Stimulated activated naive CD8-positive, alpha-beta T cell treated with anti-CD3 and anti-CD28 coated beads, Interleukin-15, Interleukin-2, amounts not matched to agents 100 ng/mL and 50 ng/mL, for 24 hours (primary cell): ENCODE measurements around the gene CIC.

Experiments
- H3K27ac Mint-ChIP-seq: one replicate; pipeline ENCODE4 v1.8.0; 2021; ENCODE audit warnings: mild to moderate bottlenecking, mixed read lengths
- H3K27me3 Mint-ChIP-seq: one replicate; pipeline ENCODE4 v1.8.0; 2021; ENCODE audit warnings: mixed read lengths
- H3K36me3 Mint-ChIP-seq: one replicate; pipeline ENCODE4 v1.8.0; 2021; ENCODE audit warnings: low read depth, mixed read lengths
- H3K4me1 Mint-ChIP-seq: one replicate; pipeline ENCODE4 v1.8.0; 2021; ENCODE audit warnings: low read depth, mixed read lengths
- H3K4me3 Mint-ChIP-seq: one replicate; pipeline ENCODE4 v1.8.0; 2021; ENCODE audit warnings: mild to moderate bottlenecking, mixed read lengths
- H3K9me3 Mint-ChIP-seq: one replicate; pipeline ENCODE4 v1.8.0; 2021; ENCODE audit warnings: mixed read lengths

CIC gene

DNA sequence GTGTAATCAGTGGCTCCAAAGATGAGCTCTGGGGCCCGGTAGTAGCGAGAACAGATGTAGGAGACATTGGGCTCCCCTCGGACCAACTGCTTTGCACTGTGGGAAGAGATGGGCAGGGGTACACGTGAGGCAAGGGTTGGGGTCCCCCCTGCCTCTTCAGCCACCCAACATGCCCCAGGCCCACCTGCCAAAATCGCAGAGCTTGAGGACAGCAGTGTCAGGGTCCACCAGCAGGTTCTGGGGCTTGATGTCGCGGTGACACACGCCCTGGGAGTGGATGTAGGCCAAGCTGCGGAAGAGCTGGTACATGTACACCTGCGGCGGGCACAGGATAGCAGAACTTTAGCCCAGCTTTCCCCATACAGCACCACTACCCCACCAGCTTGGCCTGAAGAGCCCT lies 34.7 kb upstream of the CIC start:
- Mint-ChIP-seq H3K9me3 (no peaks in the 10 kb centered on the region), H3K27ac (peak overlapping the region; percentile 26), H3K27me3 (no peaks in the 10 kb centered on the region), H3K36me3 (peaks cover 53% of the 10 kb centered on the region), H3K4me3 (no peak overlapping the region), H3K4me1 (peaks cover 5% of the 10 kb centered on the region)

DNA sequence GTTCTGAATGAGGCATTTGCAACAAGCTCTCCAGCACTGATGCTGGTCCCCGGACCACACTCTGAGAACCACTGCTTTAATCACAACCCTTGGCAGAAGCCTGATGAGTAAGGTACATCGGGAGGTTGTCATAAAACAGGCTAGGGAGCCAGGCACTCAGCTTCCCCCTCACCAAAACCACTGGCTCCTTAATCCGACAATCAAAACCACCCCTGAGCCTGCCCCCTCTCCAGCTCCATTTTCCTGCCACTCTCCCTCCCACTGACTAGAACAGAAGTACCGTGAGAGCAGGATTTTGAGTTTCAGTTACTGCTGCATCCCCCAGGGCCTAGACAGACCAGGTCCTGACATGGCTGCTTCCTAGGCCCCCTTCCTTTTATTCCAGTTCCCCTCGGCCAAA lies 33.9 kb upstream of the CIC start:
- Mint-ChIP-seq H3K36me3 (peaks cover 61% of the 10 kb centered on the region), H3K4me3 (no peak overlapping the region), H3K4me1 (peaks cover 13% of the 10 kb centered on the region), H3K27me3 (no peaks in the 10 kb centered on the region), H3K27ac (peak overlapping the region; percentile 36), H3K9me3 (no peaks in the 10 kb centered on the region)

DNA sequence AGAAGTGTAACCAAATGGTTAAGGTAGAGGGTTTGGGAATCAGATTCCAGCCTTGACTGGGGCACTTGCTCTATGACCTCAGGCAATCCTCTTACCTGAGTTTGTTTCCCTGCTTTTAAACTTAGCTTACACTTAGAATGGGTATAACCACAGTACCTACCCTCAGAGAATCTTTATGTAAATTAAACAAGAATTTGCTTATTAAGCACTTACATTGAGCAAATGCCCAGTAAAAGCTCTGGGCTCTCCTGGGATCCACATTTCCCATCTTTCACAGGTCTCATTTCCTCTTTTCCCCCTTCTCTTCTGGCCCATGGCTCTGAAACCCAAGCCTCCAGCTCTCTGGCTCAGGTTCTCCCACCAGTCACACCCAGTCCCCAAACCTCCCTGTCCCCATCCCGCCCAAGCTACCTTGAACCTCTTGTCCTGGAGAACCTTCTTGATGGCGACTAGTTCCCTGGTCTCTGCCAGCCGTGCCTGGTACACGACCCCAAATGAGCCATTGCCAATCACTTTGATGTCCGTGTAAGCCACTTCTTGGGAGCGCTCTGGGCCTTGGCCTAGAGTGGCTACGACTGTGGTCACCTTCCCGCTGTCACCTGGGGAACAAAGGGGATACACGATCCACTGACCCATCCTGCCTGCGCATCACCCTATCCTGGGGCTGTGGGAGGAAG lies 29.4 kb upstream of the CIC start:
- H3K36me3 Mint-ChIP-seq, result peaks cover 40% of the 10 kb centered on the region
- H3K4me3 Mint-ChIP-seq, result no peak overlapping the region

DNA sequence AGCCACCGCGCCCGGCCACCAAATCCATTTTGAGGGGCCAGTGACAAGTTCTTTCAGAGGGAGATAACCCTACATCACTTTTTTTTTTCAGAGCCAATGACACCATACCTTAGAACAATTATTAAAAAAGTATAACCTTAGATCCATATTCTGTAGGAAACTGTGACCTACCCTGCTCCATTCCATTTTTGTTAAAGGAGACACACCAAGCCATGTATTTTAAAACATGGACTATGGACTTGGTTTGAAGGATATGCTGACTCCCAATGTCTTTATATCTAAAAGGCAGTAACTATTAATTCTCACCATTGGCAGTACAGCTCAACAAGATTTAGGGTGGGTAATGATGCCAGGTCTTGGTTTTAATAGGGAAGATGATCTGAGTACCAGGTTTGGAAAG lies 27.8 kb upstream of the CIC start:
- peaks cover 28% of the 10 kb centered on the region for H3K36me3 Mint-ChIP-seq
- H3K27me3 Mint-ChIP-seq, result no peaks in the 10 kb centered on the region
- H3K4me3 Mint-ChIP-seq, result peak overlapping the region; percentile 89
- no peaks in the 10 kb centered on the region for H3K9me3 Mint-ChIP-seq
- peak overlapping the region; percentile 89 for H3K27ac Mint-ChIP-seq
- H3K4me1 Mint-ChIP-seq, result peaks cover 47% of the 10 kb centered on the region

More for the DNA sequence above, 29.4 kb upstream of the CIC start:
- Mint-ChIP-seq H3K4me1 (peaks cover 37% of the 10 kb centered on the region), H3K27ac (peak overlapping the region; percentile 68), H3K27me3 (no peaks in the 10 kb centered on the region), H3K9me3 (no peaks in the 10 kb centered on the region)

DNA sequence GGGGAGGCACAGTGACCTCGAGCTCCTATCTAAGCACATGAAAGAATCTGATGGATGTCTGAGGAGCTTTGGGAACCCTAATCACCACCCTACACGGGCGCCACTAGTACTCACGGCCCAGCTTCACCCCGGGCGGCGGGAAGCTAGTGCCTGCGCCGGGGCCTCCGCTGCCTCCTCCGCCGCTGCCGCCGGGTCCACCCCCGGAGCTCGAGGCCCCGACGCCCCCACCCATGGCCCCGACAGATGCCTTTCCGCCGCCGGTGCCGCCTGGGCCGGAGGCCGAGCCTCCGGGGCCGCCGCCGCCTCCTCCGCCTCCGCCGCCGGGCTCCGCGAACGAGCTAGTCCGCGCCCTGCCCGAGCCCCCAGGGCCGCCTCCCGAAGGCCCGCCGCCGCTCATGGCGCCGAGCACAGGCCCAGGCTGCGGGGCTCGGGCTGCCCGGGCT lies 27.0 kb upstream of the CIC start:
- Mint-ChIP-seq H3K4me1 (peaks cover 55% of the 10 kb centered on the region), H3K36me3 (peaks cover 24% of the 10 kb centered on the region), H3K27me3 (no peaks in the 10 kb centered on the region), H3K4me3 (peak overlapping the region; percentile 89), H3K27ac (peak overlapping the region; percentile 89), H3K9me3 (no peaks in the 10 kb centered on the region)

DNA sequence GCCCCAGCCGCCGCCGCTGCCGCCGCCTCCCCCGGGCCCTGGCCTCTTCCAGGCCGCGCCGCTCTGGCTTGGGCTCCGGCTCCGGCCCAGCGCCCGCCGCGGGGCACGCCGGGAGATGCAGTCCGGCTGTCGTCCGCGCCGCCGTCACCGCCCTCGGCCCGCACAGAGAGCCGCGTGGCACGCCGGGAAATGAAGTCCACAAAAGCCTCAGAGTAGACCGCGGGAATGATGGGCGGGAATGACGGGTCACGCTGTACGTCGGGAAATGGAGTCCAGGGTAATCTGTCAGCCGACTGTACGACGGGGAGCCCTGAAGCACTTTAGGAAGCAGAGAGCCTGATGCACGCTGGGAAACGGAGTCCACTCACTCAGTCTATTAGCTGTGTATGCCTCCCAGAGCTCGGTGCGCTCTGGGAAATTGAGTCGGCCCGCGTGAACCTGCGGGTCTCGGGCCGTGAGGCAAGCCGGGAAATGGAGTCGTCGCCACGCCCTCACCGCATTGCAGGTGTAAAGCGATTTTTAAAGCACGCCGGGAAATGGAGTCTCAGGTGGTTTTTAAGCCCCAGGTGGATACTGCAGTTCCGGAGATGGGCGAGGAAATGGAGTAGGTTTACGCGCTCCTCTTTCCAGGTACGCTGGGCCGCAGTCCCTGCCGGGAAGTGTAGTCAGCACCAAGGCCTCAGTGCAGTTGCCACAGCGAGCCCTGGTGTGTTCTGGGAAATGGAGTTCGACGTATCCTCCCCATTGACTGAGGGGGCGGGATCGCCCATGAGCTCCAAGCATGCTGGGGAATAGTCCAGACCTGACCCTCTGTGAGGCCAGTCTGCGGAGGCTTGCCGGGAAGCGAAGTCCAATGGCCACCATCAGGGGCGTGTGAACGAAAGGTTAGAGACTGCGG lies 26.3 kb upstream of the CIC start, which contains the start of gene GSK3A:
TSS of gene GSK3A (minus strand) at position 91 of the 898 bp plus-strand sequence. CDS start 137 bp downstream, outside the sequence.
- Mint-ChIP-seq H3K27me3 (no peaks in the 10 kb centered on the region), H3K4me1 (peaks cover 57% of the 10 kb centered on the region)

DNA sequence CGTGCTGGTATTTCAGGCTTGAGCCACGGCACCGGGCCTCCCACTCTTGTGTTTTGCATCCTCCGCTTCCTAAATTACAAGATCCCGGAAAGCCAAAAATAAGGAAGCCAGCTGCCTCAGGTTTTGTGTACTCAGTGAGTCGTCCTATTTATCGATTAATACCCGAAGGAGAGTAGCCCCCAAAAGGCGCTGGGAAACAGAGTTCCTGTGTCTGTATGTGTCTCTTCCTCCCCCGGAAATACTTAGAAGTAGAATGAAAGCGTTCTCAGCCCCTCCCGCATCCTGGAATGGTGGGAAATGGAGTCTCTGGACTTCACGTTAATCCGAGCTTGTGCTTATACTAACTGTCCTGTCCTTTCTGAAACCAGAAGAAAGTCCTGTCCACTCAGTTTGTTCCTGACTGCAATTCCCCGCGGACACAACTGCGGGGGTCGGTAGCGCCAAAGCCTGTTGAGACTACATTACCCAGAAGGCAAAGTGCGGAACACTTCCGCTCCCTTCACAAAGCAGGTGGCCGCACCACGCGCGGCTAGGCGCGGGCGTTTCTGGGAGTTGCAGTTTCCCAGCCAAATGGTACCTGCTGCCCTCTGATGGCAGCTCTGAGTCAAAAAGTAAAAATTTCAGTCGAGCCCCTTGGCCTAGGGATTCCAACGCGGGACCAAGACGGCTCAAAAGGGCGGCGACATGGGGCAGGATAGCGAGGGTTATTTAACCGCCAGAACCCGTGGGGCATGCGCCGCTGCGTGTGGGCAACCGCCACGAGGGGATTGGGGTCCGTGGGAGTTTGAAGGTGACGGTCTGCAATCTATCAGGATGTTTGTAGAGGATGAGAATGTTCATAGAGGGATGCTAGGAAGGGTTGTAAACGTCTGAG lies 24.5 kb upstream of the CIC start:
- peak overlapping the region; percentile 91 for H3K4me3 Mint-ChIP-seq
- no peaks in the 10 kb centered on the region for H3K27me3 Mint-ChIP-seq
- peaks cover 22% of the 10 kb centered on the region for H3K36me3 Mint-ChIP-seq
- peaks cover 50% of the 10 kb centered on the region for H3K4me1 Mint-ChIP-seq
- H3K9me3 Mint-ChIP-seq, result no peaks in the 10 kb centered on the region
- H3K27ac Mint-ChIP-seq, result peak overlapping the region; percentile 99

More for the DNA sequence above, 26.3 kb upstream of the CIC start, which contains the start of gene GSK3A:
- Mint-ChIP-seq H3K36me3 (peaks cover 22% of the 10 kb centered on the region), H3K27ac (peak within 1 kb of the TSS; percentile 98), H3K9me3 (no peaks in the 10 kb centered on the region), H3K4me3 (peak within 1 kb of the TSS; percentile 91)

DNA sequence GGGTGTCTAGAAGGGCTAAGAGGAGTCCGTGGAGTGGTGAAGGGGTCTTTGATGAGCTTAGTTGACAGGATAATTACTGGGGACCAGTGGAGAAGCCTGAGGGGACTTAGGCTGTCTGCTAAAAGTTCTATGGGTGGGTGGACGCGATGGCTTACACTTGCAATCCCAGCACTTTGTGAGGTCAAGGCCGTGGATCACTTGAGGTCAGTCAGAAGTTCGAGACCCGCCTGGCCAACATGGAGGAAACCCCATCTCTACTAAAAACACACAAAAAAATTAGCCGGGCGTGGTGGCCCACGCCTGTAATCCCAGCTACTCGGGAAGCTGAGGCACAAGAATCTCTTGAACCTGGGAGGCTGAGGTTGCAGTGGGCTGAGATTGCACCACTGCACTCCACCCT lies 23.8 kb upstream of the CIC start:
- H3K36me3 Mint-ChIP-seq, result peaks cover 22% of the 10 kb centered on the region
- H3K4me3 Mint-ChIP-seq, result peak overlapping the region; percentile 91
- H3K27me3 Mint-ChIP-seq, result no peaks in the 10 kb centered on the region
- no peaks in the 10 kb centered on the region for H3K9me3 Mint-ChIP-seq
- peaks cover 47% of the 10 kb centered on the region for H3K4me1 Mint-ChIP-seq
- H3K27ac Mint-ChIP-seq, result peak overlapping the region; percentile 99

DNA sequence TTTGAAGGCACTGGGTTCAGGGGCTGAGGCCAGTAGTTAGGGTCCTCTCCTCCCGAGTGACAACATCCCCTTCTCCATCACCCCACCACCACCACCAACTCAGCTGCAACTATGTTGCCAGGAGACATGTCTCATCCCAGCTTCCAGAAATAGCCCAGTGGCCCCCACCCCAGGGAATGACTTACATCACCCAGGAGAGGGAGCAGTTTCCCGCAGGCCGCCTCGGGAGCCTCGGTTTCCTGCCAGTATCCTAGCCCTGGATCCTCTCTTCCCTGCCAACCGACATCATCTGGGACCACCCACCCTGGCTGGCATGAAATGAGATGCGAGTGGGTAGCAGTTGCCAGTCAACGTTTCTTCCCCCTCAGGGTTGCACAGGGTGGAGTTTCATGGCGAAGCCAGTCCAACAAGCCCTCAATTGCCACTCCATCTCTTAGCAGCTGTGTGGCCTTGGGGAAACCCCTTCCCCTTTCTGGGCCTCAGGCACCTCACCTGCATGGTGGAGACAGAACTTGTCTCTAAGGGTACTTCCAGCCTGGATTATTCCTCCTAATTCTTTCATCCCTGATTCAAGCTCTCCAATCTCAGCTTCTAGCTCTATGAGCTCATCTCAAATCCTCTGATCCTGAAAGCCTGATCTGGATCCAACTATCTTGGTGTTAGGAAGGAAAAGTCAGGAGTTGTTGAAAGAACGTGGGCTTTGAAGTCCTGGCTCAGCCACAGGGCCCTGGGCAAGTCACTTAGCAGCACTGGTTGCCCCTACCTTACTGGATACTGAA lies 22.7 kb upstream of the CIC start:
- no peaks in the 10 kb centered on the region for H3K27me3 Mint-ChIP-seq
- no peak overlapping the region for H3K4me3 Mint-ChIP-seq
- no peaks in the 10 kb centered on the region for H3K9me3 Mint-ChIP-seq
- peak overlapping the region; percentile 16 for H3K27ac Mint-ChIP-seq
- peaks cover 21% of the 10 kb centered on the region for H3K36me3 Mint-ChIP-seq
- H3K4me1 Mint-ChIP-seq, result peaks cover 36% of the 10 kb centered on the region

DNA sequence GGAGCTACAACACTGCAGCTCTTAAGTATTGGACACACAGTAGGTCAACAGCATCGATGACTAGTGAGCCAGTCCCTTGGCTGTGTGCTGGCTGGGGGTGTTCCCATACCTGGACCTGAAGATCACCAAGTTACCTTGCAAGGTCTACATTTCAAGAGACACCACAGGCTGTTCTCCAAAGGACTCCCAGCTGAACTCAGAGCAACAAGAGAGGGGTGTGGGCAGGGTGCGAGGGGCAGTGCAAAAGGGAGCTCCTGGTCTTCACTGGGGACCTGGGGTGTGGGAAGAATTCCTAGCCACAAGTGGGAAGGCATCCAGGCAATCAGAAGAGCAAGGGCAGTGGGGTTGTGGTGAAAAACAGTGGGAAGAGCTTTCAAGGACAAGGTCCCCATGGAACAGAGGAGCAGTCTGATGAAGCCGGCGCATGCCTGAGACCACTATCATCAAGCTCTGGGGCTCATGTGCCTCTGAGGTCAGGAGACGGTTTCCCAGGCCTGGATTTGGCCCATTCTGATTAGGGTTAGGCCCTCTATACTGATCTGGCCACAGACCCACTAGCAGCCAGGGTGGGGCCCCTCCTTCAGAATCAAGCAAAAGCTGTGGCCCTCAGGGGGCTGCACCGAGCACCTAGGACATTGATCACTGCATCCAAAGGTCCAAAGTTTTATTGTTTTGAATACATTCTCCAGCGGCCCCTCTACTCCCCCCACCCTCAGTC lies 22.0 kb upstream of the CIC start:
- Mint-ChIP-seq H3K4me3 (no peak overlapping the region), H3K4me1 (peaks cover 38% of the 10 kb centered on the region), H3K27me3 (no peaks in the 10 kb centered on the region), H3K36me3 (peaks cover 21% of the 10 kb centered on the region), H3K9me3 (no peaks in the 10 kb centered on the region), H3K27ac (peak overlapping the region; percentile 16)

DNA sequence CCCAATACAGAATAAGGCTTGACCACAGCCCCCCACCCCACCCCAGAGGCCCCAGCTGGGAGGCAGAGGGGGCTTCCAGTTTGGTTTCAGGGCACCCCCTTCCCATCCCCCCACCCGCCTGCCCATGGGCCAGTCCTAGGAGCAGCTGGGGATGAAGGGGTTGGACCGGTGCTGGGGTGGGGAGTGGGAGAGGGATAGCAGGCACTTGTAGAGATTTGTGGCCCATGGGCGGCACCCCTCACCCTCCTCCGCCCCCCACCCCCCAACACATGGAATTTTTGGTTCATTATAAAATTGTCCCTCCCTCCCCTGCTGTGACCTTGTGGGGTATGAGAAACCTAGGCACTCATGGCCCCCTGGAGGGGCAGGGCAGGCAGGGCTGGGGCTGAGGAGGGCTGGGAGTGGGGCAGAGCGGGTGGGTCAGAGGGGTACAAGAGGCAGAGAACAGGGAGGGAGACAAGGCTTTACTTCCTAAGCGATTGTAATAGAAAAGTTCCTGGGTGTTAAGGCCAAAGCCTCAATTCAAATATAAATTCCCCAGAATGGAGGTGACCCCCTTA lies 21.3 kb upstream of the CIC start:
- Mint-ChIP-seq H3K36me3 (peaks cover 24% of the 10 kb centered on the region), H3K4me1 (peaks cover 45% of the 10 kb centered on the region), H3K27ac (no peak overlapping the region), H3K9me3 (no peaks in the 10 kb centered on the region), H3K27me3 (no peaks in the 10 kb centered on the region), H3K4me3 (no peak overlapping the region)

DNA sequence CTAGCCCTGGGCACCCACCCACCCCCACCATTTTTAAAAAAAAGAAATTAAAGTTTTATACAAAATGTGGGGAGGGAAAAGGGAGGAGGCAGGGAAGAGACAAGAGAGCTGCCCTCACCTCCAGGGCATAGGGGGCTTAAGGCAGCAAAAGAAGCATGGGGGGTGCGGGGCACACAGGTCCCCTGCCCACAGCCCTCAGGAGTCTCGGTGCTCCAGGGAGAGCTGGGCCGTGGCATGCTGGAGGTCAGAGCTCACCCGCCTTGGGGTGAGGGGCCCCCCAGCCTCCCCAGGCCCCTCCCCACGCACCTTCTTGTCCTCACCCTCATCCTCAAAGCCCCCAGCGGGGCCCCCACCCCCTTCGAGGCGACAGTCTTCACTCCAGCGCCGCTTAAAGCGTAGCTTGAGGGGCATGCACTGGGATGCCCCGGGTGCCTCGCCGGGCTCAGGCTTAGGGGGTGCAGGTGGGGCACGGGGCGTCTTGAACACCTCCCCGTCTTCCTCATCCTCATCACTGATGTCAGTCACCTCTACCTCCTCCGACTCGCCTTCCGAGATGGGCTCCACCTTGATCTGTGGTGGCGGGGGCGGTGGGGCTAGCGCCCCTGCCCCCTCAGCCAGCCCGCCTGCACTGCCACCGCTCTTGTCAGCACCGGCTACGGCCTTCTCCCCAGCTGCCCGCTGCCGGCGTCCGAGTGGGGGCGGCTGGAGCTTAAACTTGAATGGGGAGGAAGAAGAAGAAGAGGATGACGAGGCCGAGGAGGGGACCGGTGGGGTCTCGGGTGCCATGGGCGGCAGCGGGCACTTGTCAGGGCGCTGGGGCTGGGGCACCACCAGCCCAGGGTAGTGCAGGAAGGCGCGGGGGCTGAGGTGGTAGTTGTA lies 20.5 kb upstream of the CIC start:
- no peaks in the 10 kb centered on the region for H3K27me3 Mint-ChIP-seq
- no peaks in the 10 kb centered on the region for H3K9me3 Mint-ChIP-seq
- H3K36me3 Mint-ChIP-seq, result peaks cover 28% of the 10 kb centered on the region
- H3K27ac Mint-ChIP-seq, result no peak overlapping the region
- H3K4me1 Mint-ChIP-seq, result peaks cover 42% of the 10 kb centered on the region
- H3K4me3 Mint-ChIP-seq, result no peak overlapping the region
